HL-60 (cell line): ENCODE data around the gene CD164.

Source experiments
- DNase-seq, 2 experiments: peaks; one replicate each; pipeline ENCODE4 v3.0.0-alpha.2; 2010 to 2020; ENCODE audit warnings: low read depth in 1 of 2, low spot score in 1 of 2
- H3K27ac ChIP-seq: fragments of 250-450 bp; sonication (Bioruptor Pico); replicated peaks from 2 replicates; pipeline ENCODE4 v1.5.1; 2020; ENCODE audit warnings: mild to moderate bottlenecking, moderate library complexity
- H3K27me3 ChIP-seq: fragments of 250-450 bp; sonication (Bioruptor Pico); 2 replicates; pipeline ENCODE4 v1.5.1; 2021; ENCODE audit warnings: mild to moderate bottlenecking, moderate library complexity; ENCODE audit not compliant: insufficient read depth, poor library complexity, severe bottlenecking
- H3K4me3 ChIP-seq: replicated peaks from 2 replicates; pipeline ENCODE4 v1.5.1; 2011; ENCODE audit warnings: mild to moderate bottlenecking, control low read depth, low read length; ENCODE audit not compliant: insufficient read depth
- GABPA ChIP-seq: IDR thresholded peaks from 2 replicates; pipeline ENCODE4 v1.6.1; 2012; ENCODE audit warnings: low read depth
- POLR2AphosphoS5 ChIP-seq: IDR thresholded peaks from 2 replicates; pipeline ENCODE4 v1.6.1; 2012; ENCODE audit warnings: low read depth
- SPI1 ChIP-seq: IDR thresholded peaks from 2 replicates; pipeline ENCODE4 v1.6.1; 2012; ENCODE audit warnings: low read depth, mild to moderate bottlenecking, borderline replicate concordance
- TF ChIP-seq, protein P1 (sequence below): IDR thresholded peaks from 2 replicates; pipeline ENCODE4 v1.6.1; 2012; ENCODE audit warnings: low read depth; ENCODE audit not compliant: insufficient replicate concordance
- TF ChIP-seq, protein P2 (sequence below): IDR thresholded peaks from one replicate; pipeline ENCODE4 v1.5.1; 2011; ENCODE audit warnings: low read length, control low read depth, inconsistent platforms; ENCODE audit not compliant: insufficient read depth

Gene CD164

DNA sequence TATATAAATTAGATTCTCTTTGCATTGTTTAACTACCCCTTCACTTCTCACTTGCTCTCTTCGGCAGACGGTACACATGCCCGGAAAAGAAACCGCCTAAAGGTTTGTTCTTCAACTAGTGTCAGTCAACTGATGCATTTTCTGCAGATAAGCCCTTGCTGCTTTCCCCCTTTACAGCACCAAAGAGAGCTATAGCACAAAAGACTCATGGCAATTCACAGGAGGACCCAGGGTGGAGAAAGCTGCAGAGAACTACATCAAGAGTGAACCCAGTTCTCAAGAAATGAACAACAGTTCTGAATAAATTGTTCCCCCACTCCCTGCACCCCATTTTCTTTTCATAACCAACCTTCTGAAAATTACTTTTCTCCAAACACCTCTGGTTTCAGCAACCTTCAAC is 8.9 kb downstream of the CD164 start:
- Histone ChIP-seq H3K27ac (peak overlapping the region; percentile 48), H3K4me3 (no peak overlapping the region), H3K27me3 (no peaks in the 10 kb centered on the region)
- TF ChIP-seq, protein P1, sequence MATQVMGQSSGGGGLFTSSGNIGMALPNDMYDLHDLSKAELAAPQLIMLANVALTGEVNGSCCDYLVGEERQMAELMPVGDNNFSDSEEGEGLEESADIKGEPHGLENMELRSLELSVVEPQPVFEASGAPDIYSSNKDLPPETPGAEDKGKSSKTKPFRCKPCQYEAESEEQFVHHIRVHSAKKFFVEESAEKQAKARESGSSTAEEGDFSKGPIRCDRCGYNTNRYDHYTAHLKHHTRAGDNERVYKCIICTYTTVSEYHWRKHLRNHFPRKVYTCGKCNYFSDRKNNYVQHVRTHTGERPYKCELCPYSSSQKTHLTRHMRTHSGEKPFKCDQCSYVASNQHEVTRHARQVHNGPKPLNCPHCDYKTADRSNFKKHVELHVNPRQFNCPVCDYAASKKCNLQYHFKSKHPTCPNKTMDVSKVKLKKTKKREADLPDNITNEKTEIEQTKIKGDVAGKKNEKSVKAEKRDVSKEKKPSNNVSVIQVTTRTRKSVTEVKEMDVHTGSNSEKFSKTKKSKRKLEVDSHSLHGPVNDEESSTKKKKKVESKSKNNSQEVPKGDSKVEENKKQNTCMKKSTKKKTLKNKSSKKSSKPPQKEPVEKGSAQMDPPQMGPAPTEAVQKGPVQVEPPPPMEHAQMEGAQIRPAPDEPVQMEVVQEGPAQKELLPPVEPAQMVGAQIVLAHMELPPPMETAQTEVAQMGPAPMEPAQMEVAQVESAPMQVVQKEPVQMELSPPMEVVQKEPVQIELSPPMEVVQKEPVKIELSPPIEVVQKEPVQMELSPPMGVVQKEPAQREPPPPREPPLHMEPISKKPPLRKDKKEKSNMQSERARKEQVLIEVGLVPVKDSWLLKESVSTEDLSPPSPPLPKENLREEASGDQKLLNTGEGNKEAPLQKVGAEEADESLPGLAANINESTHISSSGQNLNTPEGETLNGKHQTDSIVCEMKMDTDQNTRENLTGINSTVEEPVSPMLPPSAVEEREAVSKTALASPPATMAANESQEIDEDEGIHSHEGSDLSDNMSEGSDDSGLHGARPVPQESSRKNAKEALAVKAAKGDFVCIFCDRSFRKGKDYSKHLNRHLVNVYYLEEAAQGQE, result no peak
- TF ChIP-seq GABPA, result no peak
- TF ChIP-seq SPI1, result no peak
- TF ChIP-seq, protein P2, sequence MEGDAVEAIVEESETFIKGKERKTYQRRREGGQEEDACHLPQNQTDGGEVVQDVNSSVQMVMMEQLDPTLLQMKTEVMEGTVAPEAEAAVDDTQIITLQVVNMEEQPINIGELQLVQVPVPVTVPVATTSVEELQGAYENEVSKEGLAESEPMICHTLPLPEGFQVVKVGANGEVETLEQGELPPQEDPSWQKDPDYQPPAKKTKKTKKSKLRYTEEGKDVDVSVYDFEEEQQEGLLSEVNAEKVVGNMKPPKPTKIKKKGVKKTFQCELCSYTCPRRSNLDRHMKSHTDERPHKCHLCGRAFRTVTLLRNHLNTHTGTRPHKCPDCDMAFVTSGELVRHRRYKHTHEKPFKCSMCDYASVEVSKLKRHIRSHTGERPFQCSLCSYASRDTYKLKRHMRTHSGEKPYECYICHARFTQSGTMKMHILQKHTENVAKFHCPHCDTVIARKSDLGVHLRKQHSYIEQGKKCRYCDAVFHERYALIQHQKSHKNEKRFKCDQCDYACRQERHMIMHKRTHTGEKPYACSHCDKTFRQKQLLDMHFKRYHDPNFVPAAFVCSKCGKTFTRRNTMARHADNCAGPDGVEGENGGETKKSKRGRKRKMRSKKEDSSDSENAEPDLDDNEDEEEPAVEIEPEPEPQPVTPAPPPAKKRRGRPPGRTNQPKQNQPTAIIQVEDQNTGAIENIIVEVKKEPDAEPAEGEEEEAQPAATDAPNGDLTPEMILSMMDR, result no peak
- no peak for TF ChIP-seq POLR2AphosphoS5
- no peak for DNase-seq

DNA sequence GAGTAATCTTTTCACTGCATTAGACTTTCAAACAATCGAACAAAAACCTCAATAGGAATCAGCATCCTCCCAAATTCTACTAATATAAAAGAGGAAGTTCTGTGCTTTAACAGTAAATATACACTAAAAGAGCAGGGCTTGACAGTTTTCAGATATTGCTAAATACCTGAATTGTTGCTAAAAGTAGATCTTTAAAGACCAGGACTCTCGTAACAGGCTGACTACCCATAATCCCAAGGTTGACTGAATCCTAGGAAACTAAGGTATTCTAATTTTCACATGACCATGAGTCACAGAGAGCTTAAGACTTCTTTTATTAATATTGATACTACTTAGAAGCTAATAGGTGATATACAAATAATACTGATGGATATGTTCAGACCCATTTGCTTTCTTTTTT is 10.1 kb downstream of the CD164 start:
- Histone ChIP-seq H3K27ac (no peak overlapping the region), H3K27me3 (no peaks in the 10 kb centered on the region)
- DNase-seq, result no peak

DNA sequence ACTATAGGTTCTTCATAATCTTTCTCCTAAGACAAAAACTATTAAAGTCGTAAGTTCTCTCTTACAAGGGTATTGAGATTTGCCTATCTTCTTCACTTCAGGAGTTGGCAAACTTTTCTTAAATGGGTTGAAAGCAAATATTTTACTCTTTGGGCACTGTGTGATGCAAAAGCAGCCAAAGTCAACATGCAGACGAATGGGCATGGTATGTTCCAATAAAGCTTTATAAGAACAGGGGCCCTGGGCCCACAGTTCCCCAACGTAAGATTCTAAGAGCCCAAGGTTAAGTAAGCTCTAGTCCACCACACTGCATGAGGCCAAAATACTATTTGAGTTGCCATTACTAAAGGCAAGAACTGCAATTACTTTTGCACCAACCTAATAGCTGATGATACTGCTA is 11.5 kb downstream of the CD164 start:
- H3K27ac ChIP-seq, result no peak overlapping the region
- H3K4me3 ChIP-seq, result no peak overlapping the region
- no peaks in the 10 kb centered on the region for H3K27me3 ChIP-seq
- TF ChIP-seq, protein P2, result no peak
- TF ChIP-seq, protein P1, result no peak
- no peak for TF ChIP-seq GABPA
- TF ChIP-seq POLR2AphosphoS5, result no peak
- TF ChIP-seq SPI1, result no peak
- DNase-seq, result no peak

More for the DNA sequence above, 10.1 kb downstream of the CD164 start:
- TF ChIP-seq, protein P1, result no peak
- TF ChIP-seq POLR2AphosphoS5, result no peak
- TF ChIP-seq SPI1, result peak; percentile 23; the same call in 1 of the 2 replicates
- H3K4me3 ChIP-seq, result no peak overlapping the region

DNA sequence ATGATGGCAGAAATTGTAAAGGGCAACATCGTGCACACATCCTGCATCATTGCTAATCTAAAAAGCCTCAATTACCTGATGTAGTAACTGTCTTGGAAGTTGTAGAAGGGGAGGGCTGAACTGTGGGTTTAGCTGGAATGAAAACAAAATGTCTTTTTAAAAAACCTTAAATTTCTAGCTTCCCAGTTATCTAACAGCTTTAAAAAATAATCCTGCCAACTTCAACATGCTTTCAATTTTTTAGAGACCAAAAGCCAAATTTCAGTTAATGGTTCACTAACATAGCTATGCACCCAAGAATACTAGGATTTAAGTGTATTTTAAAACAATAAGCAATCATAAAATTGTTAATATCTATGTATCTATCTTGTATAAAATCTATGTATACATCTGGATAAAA is 11.9 kb downstream of the CD164 start:
- TF ChIP-seq POLR2AphosphoS5, result no peak
- TF ChIP-seq, protein P1, result no peak
- no peak for TF ChIP-seq GABPA
- no peak for TF ChIP-seq SPI1
- TF ChIP-seq, protein P2, result no peak
- Histone ChIP-seq H3K27ac (no peak overlapping the region), H3K27me3 (no peaks in the 10 kb centered on the region), H3K4me3 (no peak overlapping the region)
- DNase-seq, result no peak
